CD4-positive, CD25-positive, alpha-beta regulatory T cell (primary cell): ENCODE data around the gene CCDC69. TPM values are rescaled to one million over a fixed set of nuclear protein-coding genes. Genes with fewer than 3 reads are reported as not detected.
A peak's percentile ranks its signal among the peaks of the same experiment; 100 is the strongest.

Experiments
- ATAC-seq, 2 donors: fragments of 150-1000 bp; cut with Tn5 transposase; one replicate each; pipeline ENCODE4 v1.10.0; 2021; ENCODE audit warnings: low read depth in 2 of 2, moderate number of reproducible peaks in 2 of 2, moderate library complexity in 1 of 2
- DNase-seq, 3 donors: peaks; one replicate each; pipeline versions ENCODE4 v3.0.0 to v3.0.0-alpha.2; 2012 to 2022; ENCODE audit warnings: mixed read lengths in 1 of 3
- H3K27ac ChIP-seq: one replicate; pipeline ENCODE4 v1.7.0; 2013; ENCODE audit warnings: mild to moderate bottlenecking, low read length; ENCODE audit not compliant: insufficient read depth, poor library complexity, severe bottlenecking
- H3K27me3 ChIP-seq: one replicate; pipeline ENCODE4 v1.7.0; 2013; ENCODE audit warnings: low read length; ENCODE audit not compliant: control insufficient read depth, insufficient read depth
- H3K36me3 ChIP-seq: one replicate; pipeline ENCODE4 v1.7.0; 2013; ENCODE audit warnings: mild to moderate bottlenecking, low read length, moderate library complexity; ENCODE audit not compliant: control insufficient read depth, insufficient read depth
- H3K4me1 ChIP-seq: 2 replicates; pipeline ENCODE4 v1.7.0; 2013; ENCODE audit warnings: mild to moderate bottlenecking, low read length; ENCODE audit not compliant: insufficient read depth, control insufficient read depth, poor library complexity, severe bottlenecking
- H3K4me3 ChIP-seq: one replicate; pipeline ENCODE4 v1.7.0; 2013; ENCODE audit warnings: low read depth, mild to moderate bottlenecking, low read length, moderate library complexity
- H3K9me3 ChIP-seq, 2 experiments: 1 replicate in 1 of 2; 2 replicates in 1 of 2; pipeline ENCODE4 v1.7.0; 2013; ENCODE audit warnings: low read length in 2 of 2, mild to moderate bottlenecking in 1 of 2, moderate library complexity in 1 of 2; ENCODE audit not compliant: control insufficient read depth in 2 of 2
- H3K27ac Mint-ChIP-seq, 3 donors: one replicate each; pipeline ENCODE4 v1.8.0; 2020 to 2022; ENCODE audit warnings: mild to moderate bottlenecking in 3 of 3, mixed read lengths in 3 of 3, moderate library complexity in 2 of 3
- H3K27me3 Mint-ChIP-seq: one replicate; pipeline ENCODE4 v1.8.0; 2022; ENCODE audit warnings: mild to moderate bottlenecking, mixed read lengths
- H3K36me3 Mint-ChIP-seq: one replicate; pipeline ENCODE4 v1.8.0; 2020; ENCODE audit warnings: mixed read lengths
- H3K4me1 Mint-ChIP-seq, 4 donors: one replicate each; pipeline ENCODE4 v1.8.0; 2020 to 2022; ENCODE audit warnings: mixed read lengths in 4 of 4, mild to moderate bottlenecking in 1 of 4
- H3K4me3 Mint-ChIP-seq, 4 donors: one replicate each; pipeline ENCODE4 v1.8.0; 2020 to 2022; ENCODE audit warnings: mild to moderate bottlenecking in 4 of 4, mixed read lengths in 4 of 4, moderate library complexity in 3 of 4
- H3K9me3 Mint-ChIP-seq, 7 donors: one replicate each; pipeline ENCODE4 v1.8.0; 2020 to 2022; ENCODE audit warnings: mixed read lengths in 7 of 7, mild to moderate bottlenecking in 3 of 7, moderate library complexity in 2 of 7
- polyA plus RNA-seq, 4 donors: library from polyadenylated mRNA; unstranded; fragments of 300-500 nt; fragmentation: Illumina TruSeq; gene quantifications; one replicate each; pipeline ENCODE4 v1.2.3, GENCODE V29; 2021
- total RNA-seq: library from RNA; stranded (reverse); gene quantifications from one replicate; pipeline ENCODE4 v1.2.3, GENCODE V29; 2022

The CCDC69 gene
- total RNA-seq (104 TPM), polyA plus RNA-seq (10 to 100 TPM; 78.2 to 97.0 (median 87.7) TPM)

GRCh38 chr5:151223447-151224264, at the start of gene CCDC69:
Gene CCDC69 (minus strand): TSS chr5:151224092. CDS start chr5:151223970, 122 bp downstream.
- Mint-ChIP-seq H3K27ac (peak within 1 kb of the TSS; percentile 95 to 98 (median 97)), H3K4me3 (peak within 1 kb of the TSS; percentile 88 to 96 (median 92)), H3K27me3 (no peaks in the 10 kb centered on the region), H3K36me3 (peaks cover 26% of the 10 kb centered on the region), H3K9me3 (no peaks in the 10 kb centered on the region), H3K4me1 (peaks cover 31 to 73% (median 52%) of the 10 kb centered on the region in 4 donors)
- Histone ChIP-seq H3K27me3 (no peaks in the 10 kb centered on the region), H3K4me1 (peaks cover 71% of the 10 kb centered on the region), H3K36me3 (peaks cover 12% of the 10 kb centered on the region), H3K9me3 (no peaks in the 10 kb centered on the region), H3K27ac (peak within 1 kb of the TSS; percentile 95), H3K4me3 (peak within 1 kb of the TSS; percentile 92)
- DNase-seq (peak; percentile 38 to 68 (median 59)), ATAC-seq (peak; percentile 64 to 71)

GRCh38 chr5:151271336-151271735, 47.4 kb upstream of the CCDC69 start:
- Histone ChIP-seq H3K36me3 (peaks cover 23% of the 10 kb centered on the region), H3K4me1 (no peaks in the 10 kb centered on the region), H3K27me3 (no peaks in the 10 kb centered on the region), H3K4me3 (no peak overlapping the region), H3K9me3 (no peaks in the 10 kb centered on the region), H3K27ac (no peak overlapping the region)
- ATAC-seq, result no peak
- Mint-ChIP-seq H3K4me1 (no peaks in the 10 kb centered on the region), H3K36me3 (peaks cover 16% of the 10 kb centered on the region), H3K27me3 (peaks cover 3% of the 10 kb centered on the region), H3K9me3 (no peaks in the 10 kb centered on the region), H3K27ac (no peak overlapping the region), H3K4me3 (no peak overlapping the region)
- DNase-seq, result no peak

GRCh38 chr5:151270599-151270998, 46.7 kb upstream of the CCDC69 start:
- peak in 1 of 2 donors; percentile 42 for ATAC-seq
- H3K9me3 ChIP-seq, result no peaks in the 10 kb centered on the region
- no peaks in the 10 kb centered on the region for H3K4me1 ChIP-seq
- no peak for DNase-seq
- peaks cover 16% of the 10 kb centered on the region for H3K36me3 Mint-ChIP-seq
- H3K4me3 ChIP-seq, result no peak overlapping the region
- no peak overlapping the region for H3K27ac ChIP-seq
- no peak overlapping the region for H3K4me3 Mint-ChIP-seq
- H3K9me3 Mint-ChIP-seq, result no peaks in the 10 kb centered on the region
- H3K27me3 ChIP-seq, result no peaks in the 10 kb centered on the region
- H3K27me3 Mint-ChIP-seq, result no peaks in the 10 kb centered on the region
- H3K36me3 ChIP-seq, result peaks cover 24% of the 10 kb centered on the region
- no peak overlapping the region for H3K27ac Mint-ChIP-seq
- H3K4me1 Mint-ChIP-seq, result no peaks in the 10 kb centered on the region

- H3K36me3 ChIP-seq, result peaks cover 24% of the 10 kb centered on the region
- H3K9me3 ChIP-seq, result no peaks in the 10 kb centered on the region
- no peaks in the 10 kb centered on the region for H3K27me3 ChIP-seq
- H3K27me3 Mint-ChIP-seq, result no peaks in the 10 kb centered on the region
- H3K4me3 Mint-ChIP-seq, result no peak overlapping the region
- H3K9me3 Mint-ChIP-seq, result no peaks in the 10 kb centered on the region
- H3K27ac Mint-ChIP-seq, result peak overlapping the region in 1 of 3 donors; percentile 40
- DNase-seq (no peak), ATAC-seq (no peak)
- H3K36me3 Mint-ChIP-seq, result peaks cover 35% of the 10 kb centered on the region
- no peak overlapping the region for H3K27ac ChIP-seq
- no peaks in the 10 kb centered on the region for H3K4me1 ChIP-seq
- H3K4me1 Mint-ChIP-seq, result peaks cover 0 to 5% (median 3%) of the 10 kb centered on the region in 4 donors
- no peak overlapping the region for H3K4me3 ChIP-seq
Measured at GRCh38 chr5:151267491-151268260, 43.8 kb upstream of the CCDC69 start.

- ATAC-seq, result peak in 1 of 2 donors; percentile 39
- Mint-ChIP-seq H3K4me1 (peaks cover 0 to 6% (median 4%) of the 10 kb centered on the region in 4 donors), H3K4me3 (no peak overlapping the region), H3K27ac (peak overlapping the region in 2 of 3 donors; percentile 40 to 48), H3K36me3 (peaks cover 40% of the 10 kb centered on the region), H3K9me3 (no peaks in the 10 kb centered on the region), H3K27me3 (no peaks in the 10 kb centered on the region)
- Histone ChIP-seq H3K36me3 (peaks cover 19% of the 10 kb centered on the region), H3K4me1 (no peaks in the 10 kb centered on the region), H3K27ac (no peak overlapping the region), H3K9me3 (no peaks in the 10 kb centered on the region), H3K27me3 (no peaks in the 10 kb centered on the region), H3K4me3 (no peak overlapping the region)
- DNase-seq, result peak in 1 of 3 donors; percentile 67
Measured at GRCh38 chr5:151264113-151264512, 40.2 kb upstream of the CCDC69 start.

- Mint-ChIP-seq H3K4me1 (peaks cover 0 to 9% (median 6%) of the 10 kb centered on the region in 4 donors), H3K27ac (no peak overlapping the region), H3K4me3 (no peak overlapping the region), H3K9me3 (no peaks in the 10 kb centered on the region), H3K36me3 (peaks cover 36% of the 10 kb centered on the region), H3K27me3 (no peaks in the 10 kb centered on the region)
- Histone ChIP-seq H3K4me3 (no peak overlapping the region), H3K27me3 (no peaks in the 10 kb centered on the region), H3K36me3 (peaks cover 13% of the 10 kb centered on the region), H3K9me3 (no peaks in the 10 kb centered on the region), H3K4me1 (no peaks in the 10 kb centered on the region), H3K27ac (no peak overlapping the region)
- DNase-seq, result no peak
- ATAC-seq, result no peak
Measured at GRCh38 chr5:151262532-151262931, 38.6 kb upstream of the CCDC69 start.

- Mint-ChIP-seq H3K36me3 (peaks cover 19% of the 10 kb centered on the region), H3K4me3 (no peak overlapping the region), H3K9me3 (no peaks in the 10 kb centered on the region), H3K27me3 (no peaks in the 10 kb centered on the region), H3K4me1 (peaks cover 0 to 15% (median 11%) of the 10 kb centered on the region in 4 donors), H3K27ac (no peak overlapping the region)
- Histone ChIP-seq H3K27ac (no peak overlapping the region), H3K27me3 (no peaks in the 10 kb centered on the region), H3K4me1 (peaks cover 4% of the 10 kb centered on the region), H3K9me3 (no peaks in the 10 kb centered on the region), H3K36me3 (no peaks in the 10 kb centered on the region), H3K4me3 (no peak overlapping the region)
- no peak for ATAC-seq
- no peak for DNase-seq
Measured at GRCh38 chr5:151259931-151260330, 36.0 kb upstream of the CCDC69 start.
